Testis (tissue), 3 donors: ENCODE data around the gene MFAP5. TPM values are rescaled to one million over a fixed set of nuclear protein-coding genes. Genes with fewer than 3 reads are reported as not detected.

ENCODE experiments used
- DNase-seq: peaks from one replicate; pipeline ENCODE4 v3.0.0-alpha.2; 2019
- H3K27ac ChIP-seq, 2 donors: fragments of 200-600 bp; sonication (generic); one replicate each; pipeline ENCODE4 v1.5.1; 2019
- H3K27me3 ChIP-seq: fragments of 200-600 bp; sonication (generic); one replicate; pipeline ENCODE4 v1.5.1; 2019
- H3K36me3 ChIP-seq: fragments of 200-600 bp; sonication (generic); one replicate; pipeline ENCODE4 v1.5.1; 2017; ENCODE audit warnings: low read depth; ENCODE audit errors: missing control alignments
- H3K4me1 ChIP-seq: fragments of 200-600 bp; sonication (generic); one replicate; pipeline ENCODE4 v1.5.1; 2019
- H3K4me3 ChIP-seq, 2 donors: fragments of 200-600 bp; sonication (generic); one replicate each; pipeline ENCODE4 v1.5.1; 2017 to 2019
- H3K9me3 ChIP-seq: fragments of 200-600 bp; sonication (generic); one replicate; pipeline ENCODE4 v1.5.1; 2017
- CTCF ChIP-seq, 3 experiments: fragments of 450-650 bp in 2 of 3; fragments of 200-600 bp in 1 of 3; sonication (generic) in 1 of 3; IDR thresholded peaks; one replicate each; pipeline ENCODE4 v1.5.1; 2016 to 2019; ENCODE audit warnings: antibody characterized with exemption in 3 of 3, mild to moderate bottlenecking in 2 of 3, moderate library complexity in 1 of 3
- POLR2A ChIP-seq: fragments of 450-650 bp; IDR thresholded peaks from one replicate; pipeline ENCODE4 v1.6.1; 2017; ENCODE audit warnings: antibody characterized with exemption, mild to moderate bottlenecking, moderate library complexity
- WGBS, 2 donors: methylation state at CpG; one replicate each; pipeline ENCODE4 v1.1.5; 2018; 5-methylcytosine and 5-hydroxymethylcytosine counted together
- intact Hi-C: fragments of 100-400 bp; cut with DNase I; formaldehyde crosslinking; loops from one replicate; pipeline ENCODE4 v1.15.1; 2023; ENCODE audit warnings: low total_unique reads
- polyA plus RNA-seq: library from polyadenylated mRNA; stranded (reverse); fragments of 350-450 nt; fragmentation: Illumina TruSeq; extraction: RNeasy Lipid Tissue Mini Kit (QIAGEN cat#74804); gene quantifications from one replicate; pipeline ENCODE4 v1.2.3, GENCODE V29; 2014; ENCODE audit warnings: low read depth, low replicate concordance; ENCODE audit not compliant: insufficient read depth
- total RNA-seq, 2 donors: library from RNA; depleted of rRNA; stranded (reverse); fragments of >200 nt; gene quantifications; one replicate each; pipeline ENCODE4 v1.2.3, GENCODE V29; 2016

MFAP5 gene
- total and polyA plus RNA-seq, 3 donors from 2014 or later, result 3.8 to 41.1 (median 5.9) TPM

GRCh38 chr12:8644345-8645248, 18.0 kb downstream of the MFAP5 start:
- Histone ChIP-seq H3K36me3 (no peaks in the 10 kb centered on the region), H3K27me3 (no peaks in the 10 kb centered on the region), H3K4me3 (no peak overlapping the region), H3K4me1 (no peaks in the 10 kb centered on the region), H3K9me3 (no peaks in the 10 kb centered on the region), H3K27ac (no peak overlapping the region)
- intact Hi-C loops, result no loop called here
- no peak for DNase-seq
- no peak for TF ChIP-seq CTCF (IDR thresholded peaks at IDR 0.05)
- no peak for TF ChIP-seq POLR2A
- WGBS, 2 donors, result 64 to 72% methylated on average over 5 of the region's 5 CpGs

GRCh38 chr12:8642775-8643174, 19.9 kb downstream of the MFAP5 start:
- Histone ChIP-seq H3K9me3 (no peaks in the 10 kb centered on the region), H3K27me3 (no peaks in the 10 kb centered on the region), H3K4me1 (no peaks in the 10 kb centered on the region), H3K27ac (no peak overlapping the region), H3K36me3 (no peaks in the 10 kb centered on the region), H3K4me3 (no peak overlapping the region)
- intact Hi-C loops, result no loop called here
- WGBS, 2 donors, result 96% methylated on average over 1 of the region's 1 CpG
- TF ChIP-seq CTCF (IDR thresholded peaks at IDR 0.05), result no peak
- no peak for TF ChIP-seq POLR2A
- DNase-seq, result no peak

GRCh38 chr12:8639936-8640335, 22.7 kb downstream of the MFAP5 start:
- no peak for DNase-seq
- no peaks in the 10 kb centered on the region for H3K36me3 ChIP-seq
- H3K4me1 ChIP-seq, result no peaks in the 10 kb centered on the region
- TF ChIP-seq CTCF (IDR thresholded peaks at IDR 0.05), result no peak
- TF ChIP-seq POLR2A, result no peak
- H3K27me3 ChIP-seq, result no peaks in the 10 kb centered on the region
- no peaks in the 10 kb centered on the region for H3K9me3 ChIP-seq
- H3K27ac ChIP-seq, result no peak overlapping the region
- no peak overlapping the region for H3K4me3 ChIP-seq
- intact Hi-C loops, result no loop called here
- WGBS, 2 donors, result 81 to 93% methylated on average over 2 of the region's 2 CpGs

GRCh38 chr12:8638951-8639350, 23.7 kb downstream of the MFAP5 start:
- H3K9me3 ChIP-seq, result no peaks in the 10 kb centered on the region
- no peaks in the 10 kb centered on the region for H3K27me3 ChIP-seq
- no peaks in the 10 kb centered on the region for H3K36me3 ChIP-seq
- intact Hi-C loops, result no loop called here
- no peak overlapping the region for H3K4me3 ChIP-seq
- H3K27ac ChIP-seq, result no peak overlapping the region
- no peaks in the 10 kb centered on the region for H3K4me1 ChIP-seq
- DNase-seq, result no peak
- 87 to 94% methylated on average over 4 of the region's 4 CpGs for WGBS, 2 donors
- no peak for TF ChIP-seq CTCF (IDR thresholded peaks at IDR 0.05)
- no peak for TF ChIP-seq POLR2A

GRCh38 chr12:8637666-8638065, 25.0 kb downstream of the MFAP5 start:
- no peaks in the 10 kb centered on the region for H3K9me3 ChIP-seq
- intact Hi-C loops, result no loop called here
- no peak for DNase-seq
- no peaks in the 10 kb centered on the region for H3K27me3 ChIP-seq
- WGBS, 2 donors, result 86 to 89% methylated on average over 3 to 4 of the region's 4 CpGs
- H3K36me3 ChIP-seq, result no peaks in the 10 kb centered on the region
- H3K27ac ChIP-seq, result no peak overlapping the region
- no peak for TF ChIP-seq POLR2A
- TF ChIP-seq CTCF (IDR thresholded peaks at IDR 0.05), result no peak
- no peak overlapping the region for H3K4me3 ChIP-seq
- no peaks in the 10 kb centered on the region for H3K4me1 ChIP-seq
